Pancreas (tissue), 10 donors: ENCODE data around the gene SNRNP25. TPM values are rescaled to one million over a fixed set of nuclear protein-coding genes. Genes with fewer than 3 reads are reported as not detected.
A peak's percentile ranks its signal among the peaks of the same experiment; 100 is the strongest.
"Not testable (repeated sequence)": the region's sequence is repeated elsewhere in the genome, so short reads cannot be mapped to it uniquely, and the experiment has no call there.

Experiments used
- ATAC-seq, 4 donors: fragments of 200-7000 bp; cut with Tn5 transposase; one replicate each; pipeline versions ENCODE4 v1.8.0 to v1.9.1; 2020; ENCODE audit warnings: mild to moderate bottlenecking in 4 of 4, moderate library complexity in 4 of 4
- DNase-seq, 6 donors: peaks; one replicate each; pipeline ENCODE4 v3.0.0-alpha.2; 2020
- FAIRE-seq: peaks from 2 replicates; lab custom pipeline; 2012; peaks lifted over from hg19 to GRCh38; lab: Jason Lieb, UNC
- H3K27ac ChIP-seq, 4 donors: fragments of 200-600 bp; sonication (generic); 1 replicate in 3 of 4; 2 replicates in 1 of 4; pipeline versions ENCODE4 v1.5.0 to v1.8.0; 2020
- H3K27me3 ChIP-seq, 4 donors: fragments of 200-600 bp; one replicate each; pipeline ENCODE4 v1.8.0; 2021
- H3K36me3 ChIP-seq, 3 donors: fragments of 200-600 bp; sonication (generic) in 1 of 3; one replicate each; pipeline versions ENCODE4 v1.5.0 to v1.8.0; 2020 to 2021
- H3K4me1 ChIP-seq, 3 donors: fragments of 200-600 bp; one replicate each; pipeline ENCODE4 v1.8.0; 2021
- H3K4me3 ChIP-seq, 4 donors: fragments of 200-600 bp; sonication (generic) in 2 of 4; one replicate each; pipeline versions ENCODE4 v1.5.0 to v1.8.0; 2020 to 2021
- H3K9me3 ChIP-seq, 4 donors: fragments of 200-600 bp; one replicate each; pipeline ENCODE4 v1.8.0; 2021
- CTCF ChIP-seq, 4 donors: fragments of 200-600 bp; sonication (generic) in 3 of 4; IDR thresholded peaks; one replicate each; pipeline versions ENCODE4 v1.5.0 to v1.8.0; 2021; ENCODE audit warnings: antibody characterized with exemption in 4 of 4
- WGBS, 2 donors: extraction: QIAGEN DNeasy Blood & Tissue Kit; methylation state at CpG; one replicate each; pipeline ENCODE4 v1.1.7; 2013; 5-methylcytosine and 5-hydroxymethylcytosine counted together
- intact Hi-C, 3 donors: fragments of 100-400 bp; cut with DNase I; formaldehyde crosslinking; loops; one replicate each; pipeline versions ENCODE4 v1.11.1 to v1.14.2; 2022
- polyA plus RNA-seq, 2 donors: library from polyadenylated mRNA; stranded (reverse); fragments of 200-250 nt; gene quantifications; one replicate each; pipeline ENCODE4 v1.2.3, GENCODE V29; 2013
- total RNA-seq, 6 donors: library from RNA; stranded (reverse); fragmentation: NEBNext Ultra II Directional in 4 of 6; extraction: Animal tissue kit (Norgen Biotek cat#: 25700) in 4 of 6; gene quantifications; one replicate each; pipeline versions ENCODE4 v1.2.1 to v1.2.4, GENCODE V29; 2021 to 2023
- donor health status: healthy with polysubstance abuse.
- donor health status: DM: no; HTN: no; CAD: no; lungs with moderate emphysema.
- donor health status: DM: no; HTN: no; CAD: no.
- donor health status: control.
- donor health status: control.
- donor health status: Bipolar disorder and iron deficiency.
- donor health status: DM: yes; HTN: yes; CAD: no.
- donor health status: DM: no; HTN: no; CAD: no.
- donor health status: DM: no; HTN: no; CAD: no.
- donor health status: DM: yes; HTN: yes; CAD: no.

SNRNP25 gene
- total and polyA plus RNA-seq, 8 donors = 6.8 to 17.3 (median 8.6) TPM

- H3K4me3 ChIP-seq, FAIRE-seq, H3K4me1 ChIP-seq, H3K27me3 ChIP-seq, H3K9me3 ChIP-seq, H3K27ac ChIP-seq, DNase-seq, ATAC-seq, H3K36me3 ChIP-seq, intact Hi-C loops: not testable (repeated sequence)
- 76 to 83% methylated on average over 4 of the region's 8 CpGs for WGBS, 2 donors
Observed at GRCh38 chr16:33154-33876, 20.3 kb upstream of the SNRNP25 start.

GRCh38 chr16:33877-34647, 19.6 kb upstream of the SNRNP25 start:
- Histone ChIP-seq H3K4me3 (no peak overlapping the region), H3K36me3 (no peaks in the 10 kb centered on the region), H3K9me3 (no peaks in the 10 kb centered on the region), H3K27ac (no peak overlapping the region), H3K27me3 (no peaks in the 10 kb centered on the region), H3K4me1 (no peaks in the 10 kb centered on the region)
- FAIRE-seq = no peak
- ATAC-seq = no peak
- no peak for DNase-seq
- intact Hi-C loops = no loop called here
- no peak for TF ChIP-seq CTCF (IDR thresholded peaks at IDR 0.05)
- 78 to 81% methylated on average over 21 of the region's 21 CpGs for WGBS, 2 donors

DNA sequence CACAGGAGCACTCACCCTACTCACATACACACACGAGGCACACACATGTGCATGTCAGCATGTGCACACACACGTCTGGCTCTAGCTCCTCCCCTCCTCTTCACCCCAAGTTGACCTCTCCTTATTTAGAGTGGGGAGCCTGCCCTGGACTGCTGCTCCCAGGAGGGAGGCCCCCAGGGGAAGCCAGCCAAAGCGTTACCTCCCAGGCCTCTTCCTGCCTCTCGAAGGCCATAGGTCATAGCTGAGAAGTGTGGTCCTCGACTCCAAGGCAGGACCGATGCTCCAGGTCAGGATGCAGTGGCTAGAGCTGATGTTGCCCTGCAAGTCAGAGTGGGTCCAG, 19.0 kb upstream of the SNRNP25 start:
- H3K27me3 ChIP-seq = no peaks in the 10 kb centered on the region
- H3K4me3 ChIP-seq = no peak overlapping the region
- no peak for TF ChIP-seq CTCF (IDR thresholded peaks at IDR 0.05)
- H3K4me1 ChIP-seq = no peaks in the 10 kb centered on the region
- intact Hi-C loops = no loop called here
- H3K36me3 ChIP-seq = no peaks in the 10 kb centered on the region
- 66 to 67% methylated on average over 6 of the region's 6 CpGs for WGBS, 2 donors
- no peak overlapping the region for H3K27ac ChIP-seq
- ATAC-seq (no peak), FAIRE-seq (no peak), DNase-seq (no peak)
- no peaks in the 10 kb centered on the region for H3K9me3 ChIP-seq

- ATAC-seq (peak in 2 of 4 donors; percentile 56 to 70), DNase-seq (no peak), FAIRE-seq (no peak)
- H3K27ac ChIP-seq = no peak overlapping the region
- intact Hi-C loops = no loop called here
- H3K4me3 ChIP-seq = no peak overlapping the region
- H3K4me1 ChIP-seq = no peaks in the 10 kb centered on the region
- H3K27me3 ChIP-seq = no peaks in the 10 kb centered on the region
- no peaks in the 10 kb centered on the region for H3K36me3 ChIP-seq
- TF ChIP-seq CTCF (IDR thresholded peaks at IDR 0.05) = no peak
- H3K9me3 ChIP-seq = no peaks in the 10 kb centered on the region
- 86 to 90% methylated on average over 17 of the region's 17 CpGs for WGBS, 2 donors
Observed at GRCh38 chr16:35011-35677, 18.5 kb upstream of the SNRNP25 start.

- no peak for TF ChIP-seq CTCF (IDR thresholded peaks at IDR 0.05)
- Histone ChIP-seq H3K27me3 (no peaks in the 10 kb centered on the region), H3K36me3 (no peaks in the 10 kb centered on the region), H3K4me1 (no peaks in the 10 kb centered on the region), H3K4me3 (no peak overlapping the region), H3K9me3 (no peaks in the 10 kb centered on the region), H3K27ac (no peak overlapping the region)
- intact Hi-C loops = no loop called here
- no peak for ATAC-seq
- 83 to 84% methylated on average over 11 of the region's 11 CpGs for WGBS, 2 donors
- FAIRE-seq = no peak
- no peak for DNase-seq
Observed at GRCh38 chr16:35678-36305, 17.8 kb upstream of the SNRNP25 start.
